Measurements from ENCODE around the gene PSMB9. TPM values are rescaled to one million over a fixed set of nuclear protein-coding genes. Genes with fewer than 3 reads are reported as not detected.

PSMB9 gene
- total RNA-seq, 2 experiments from 2014 or later, result 210 to 282 TPM

DNA sequence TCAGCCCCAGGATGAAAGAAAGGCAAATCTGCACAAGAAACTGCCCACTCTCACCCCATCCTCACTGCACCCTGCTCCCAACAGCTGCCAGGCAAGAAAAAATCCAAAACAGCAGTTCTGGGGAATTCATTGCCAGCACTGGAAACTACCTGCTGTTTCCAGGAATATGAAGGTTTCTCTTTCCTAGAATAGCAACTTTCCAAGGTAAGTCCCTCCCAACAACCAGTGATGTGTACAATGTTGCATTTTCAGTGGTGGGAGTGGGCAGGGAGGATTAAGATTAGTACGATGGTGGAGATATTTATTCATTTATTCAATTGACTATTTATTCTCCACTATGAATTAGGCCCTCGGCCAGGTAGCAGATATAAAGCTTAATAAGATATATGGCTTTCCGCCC is 27.0 kb upstream of the PSMB9 start:
- intact Hi-C loops (cut with DNase I, micrococcal nuclease), result no loop called here
- no peak for DNase-seq
- CTCF ChIA-PET, result interaction anchor here (0.6 to 4.7 kb wide), 9 partner anchors 12 to 742 kb away, joined by 3 to 42 read pairs (median 3); partner anchors contain the start of gene TAP2
- no peaks in the 10 kb centered on the region for H3K9me3 Mint-ChIP-seq (ENCODE audit: low read depth)
- POLR2A ChIA-PET, result interaction anchor here (0.6 kb wide), 1 partner anchor 10 kb away, joined by 3 read pairs; no protein-coding TSS in a partner anchor
- no peak overlapping the region for H3K4me3 Mint-ChIP-seq
- H3K36me3 Mint-ChIP-seq (ENCODE audit: low read depth), result peaks cover 43% of the 10 kb centered on the region
- peaks cover 31% of the 10 kb centered on the region for H3K4me1 Mint-ChIP-seq
- no peaks in the 10 kb centered on the region for H3K27me3 Mint-ChIP-seq
- no peak for ATAC-seq
- H3K27ac Mint-ChIP-seq, result peak overlapping the region; percentile 82

DNA sequence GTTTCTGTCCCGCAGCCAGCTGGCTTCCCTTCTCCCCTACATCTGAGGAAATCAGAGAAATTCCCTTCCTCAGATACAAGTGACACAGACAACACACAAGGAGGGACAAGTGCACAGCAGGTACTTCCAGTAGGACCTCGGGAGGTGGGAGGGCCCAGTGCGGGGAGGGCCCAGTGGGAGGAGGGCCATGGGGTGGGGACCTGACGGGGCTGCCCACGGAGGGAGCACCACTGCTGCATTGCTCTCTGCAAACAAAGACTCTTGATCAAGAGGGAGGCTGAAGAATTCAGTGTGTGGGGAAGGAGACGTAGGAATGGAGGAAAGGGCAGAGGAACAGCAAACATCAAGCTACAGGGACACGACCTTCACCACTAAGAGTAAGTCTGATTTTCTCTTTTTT is 24.5 kb upstream of the PSMB9 start:
- no peaks in the 10 kb centered on the region for H3K27me3 Mint-ChIP-seq
- ChIA-PET CTCF (interaction anchor here (2.1 to 4.7 kb wide), 2 partner anchors 39 to 155 kb away, joined by 7 to 42 read pairs; no protein-coding TSS in a partner anchor), POLR2A (no interaction called here)
- peaks cover 53% of the 10 kb centered on the region for H3K4me1 Mint-ChIP-seq
- H3K9me3 Mint-ChIP-seq (ENCODE audit: low read depth), result peaks cover 2% of the 10 kb centered on the region
- no peak for DNase-seq
- peaks cover 63% of the 10 kb centered on the region for H3K36me3 Mint-ChIP-seq (ENCODE audit: low read depth)
- intact Hi-C loops (cut with DNase I, micrococcal nuclease), result no loop called here
- H3K4me3 Mint-ChIP-seq, result no peak overlapping the region
- no peak for ATAC-seq
- H3K27ac Mint-ChIP-seq, result peak overlapping the region; percentile 57

DNA sequence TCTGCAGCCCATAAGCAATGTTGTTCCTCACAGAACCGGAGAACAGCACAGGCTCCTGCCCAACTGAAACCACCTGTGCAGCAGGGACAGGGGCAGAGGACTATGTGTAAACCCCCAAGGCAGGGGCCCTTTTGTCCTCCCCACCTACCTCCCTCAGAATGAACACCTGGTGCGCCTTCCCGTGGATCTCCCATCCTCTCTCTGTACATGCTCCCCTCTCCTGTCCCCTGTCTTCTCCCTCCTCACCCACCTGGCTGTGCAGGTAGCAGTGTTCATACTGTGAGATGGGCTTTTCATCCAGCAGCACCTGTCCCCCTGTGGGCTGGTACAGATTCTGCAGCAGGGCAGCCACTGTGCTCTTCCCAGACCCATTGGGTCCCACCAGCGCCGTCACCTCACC is 24.0 kb upstream of the PSMB9 start:
- POLR2A ChIA-PET, result no interaction called here
- peaks cover 69% of the 10 kb centered on the region for H3K36me3 Mint-ChIP-seq (ENCODE audit: low read depth)
- H3K4me3 Mint-ChIP-seq, result no peak overlapping the region
- H3K27me3 Mint-ChIP-seq, result no peaks in the 10 kb centered on the region
- ATAC-seq, result no peak
- H3K4me1 Mint-ChIP-seq, result peaks cover 58% of the 10 kb centered on the region
- H3K27ac Mint-ChIP-seq, result peak overlapping the region; percentile 55
- intact Hi-C loops (cut with DNase I, micrococcal nuclease), result no loop called here
- no peak for DNase-seq
- CTCF ChIA-PET, result interaction anchor here (1.2 to 4.7 kb wide), 2 partner anchors 27 to 39 kb away, joined by 3 to 42 read pairs; no protein-coding TSS in a partner anchor
- peaks cover 2% of the 10 kb centered on the region for H3K9me3 Mint-ChIP-seq (ENCODE audit: low read depth)

DNA sequence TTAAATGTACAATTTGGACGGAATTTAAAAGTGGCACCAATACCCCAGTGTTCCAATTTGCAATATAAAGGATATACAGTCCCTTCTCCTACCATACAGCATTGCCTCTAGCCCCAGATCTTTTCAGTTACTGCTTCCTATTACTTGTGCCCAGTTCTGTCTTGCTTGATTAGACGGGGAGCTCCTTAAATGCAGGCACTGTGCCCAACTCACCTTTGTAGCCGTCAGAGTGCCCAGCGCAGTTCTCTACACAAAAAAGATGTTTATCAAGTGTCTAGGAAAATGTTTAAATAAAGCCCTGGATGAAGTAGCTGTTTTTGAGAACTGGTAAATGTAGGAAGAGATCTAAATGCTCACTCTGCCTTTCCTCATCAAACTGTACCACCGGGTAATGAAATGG is 23.1 kb upstream of the PSMB9 start:
- H3K36me3 Mint-ChIP-seq (ENCODE audit: low read depth), result peaks cover 78% of the 10 kb centered on the region
- peak overlapping the region; percentile 28 for H3K27ac Mint-ChIP-seq
- DNase-seq (no peak), ATAC-seq (no peak)
- no peak overlapping the region for H3K4me3 Mint-ChIP-seq
- H3K27me3 Mint-ChIP-seq, result no peaks in the 10 kb centered on the region
- peaks cover 2% of the 10 kb centered on the region for H3K9me3 Mint-ChIP-seq (ENCODE audit: low read depth)
- intact Hi-C loops (cut with DNase I, micrococcal nuclease), result no loop called here
- ChIA-PET POLR2A (no interaction called here), CTCF (interaction anchor here (0.7 to 1.2 kb wide), 2 partner anchors 26 to 530 kb away, joined by 3 read pairs; no protein-coding TSS in a partner anchor)
- peaks cover 67% of the 10 kb centered on the region for H3K4me1 Mint-ChIP-seq

DNA sequence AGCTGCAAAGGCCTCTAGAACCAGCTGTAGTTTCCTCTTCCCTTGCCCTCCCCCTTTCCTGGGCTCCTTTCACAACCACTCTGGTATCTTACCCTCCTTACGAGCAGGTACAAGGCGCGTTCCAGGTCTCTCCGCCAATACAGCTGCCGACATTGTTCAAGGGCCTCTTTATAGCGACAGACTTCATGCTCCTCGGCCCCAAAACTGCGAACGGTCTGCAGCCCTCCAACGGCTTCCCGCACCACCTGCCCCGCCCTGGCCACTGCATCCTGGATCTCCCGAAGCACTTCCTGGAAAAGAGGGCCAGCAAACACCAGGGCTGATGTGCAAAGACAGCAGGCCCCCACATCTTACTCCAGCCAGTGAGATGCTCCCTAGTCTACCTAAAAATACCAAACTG is 21.5 kb upstream of the PSMB9 start:
- CTCF ChIA-PET, result interaction anchor here (0.7 to 4.5 kb wide), 2 partner anchors 36 to 121 kb away, joined by 7 to 34 read pairs; partner anchors contain the start of gene HLA-DMA
- Mint-ChIP-seq H3K4me3 (no peak overlapping the region), H3K9me3 (ENCODE audit: low read depth) (peaks cover 2% of the 10 kb centered on the region), H3K27ac (no peak overlapping the region), H3K4me1 (peaks cover 69% of the 10 kb centered on the region), H3K27me3 (no peaks in the 10 kb centered on the region), H3K36me3 (ENCODE audit: low read depth) (peaks cover 85% of the 10 kb centered on the region)
- ATAC-seq (no peak), DNase-seq (no peak)
- POLR2A ChIA-PET, result interaction anchor here (1.2 kb wide), 1 partner anchor 13 kb away, joined by 3 read pairs; no protein-coding TSS in a partner anchor
- intact Hi-C loops (cut with DNase I, micrococcal nuclease), result no loop called here

DNA sequence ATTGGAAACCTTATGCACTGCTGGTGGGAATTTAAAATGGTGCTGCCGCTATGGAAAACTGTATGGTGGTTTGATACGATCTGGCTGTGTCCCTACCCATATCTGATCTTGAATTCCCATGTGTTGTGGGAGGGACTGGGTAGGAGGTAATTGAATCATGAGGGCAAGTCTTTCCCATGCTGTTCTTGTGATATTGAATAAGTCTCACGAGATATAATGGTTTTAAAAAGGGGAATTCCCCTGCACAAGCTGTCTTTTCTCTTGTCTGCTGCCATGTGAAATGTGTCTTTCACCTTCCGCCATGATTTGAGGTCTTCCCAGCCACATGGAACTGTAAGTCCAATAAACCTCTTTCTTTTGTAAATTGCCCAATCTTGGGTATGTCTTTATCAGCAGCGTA is 20.3 kb upstream of the PSMB9 start:
- ATAC-seq, result no peak
- CTCF ChIA-PET, result interaction anchor here (0.6 to 4.5 kb wide), 2 partner anchors 35 to 1375 kb away, joined by 3 to 34 read pairs; no protein-coding TSS in a partner anchor
- H3K27me3 Mint-ChIP-seq, result no peaks in the 10 kb centered on the region
- POLR2A ChIA-PET, result interaction anchor here (0.5 kb wide), 1 partner anchor 16 kb away, joined by 3 read pairs; no protein-coding TSS in a partner anchor
- H3K4me3 Mint-ChIP-seq, result peak overlapping the region; percentile 24
- H3K27ac Mint-ChIP-seq, result peak overlapping the region; percentile 40
- H3K9me3 Mint-ChIP-seq (ENCODE audit: low read depth), result peaks cover 2% of the 10 kb centered on the region
- no peak for DNase-seq
- intact Hi-C loops (cut with DNase I, micrococcal nuclease), result no loop called here
- H3K4me1 Mint-ChIP-seq, result peaks cover 64% of the 10 kb centered on the region
- peaks cover 79% of the 10 kb centered on the region for H3K36me3 Mint-ChIP-seq (ENCODE audit: low read depth)

DNA sequence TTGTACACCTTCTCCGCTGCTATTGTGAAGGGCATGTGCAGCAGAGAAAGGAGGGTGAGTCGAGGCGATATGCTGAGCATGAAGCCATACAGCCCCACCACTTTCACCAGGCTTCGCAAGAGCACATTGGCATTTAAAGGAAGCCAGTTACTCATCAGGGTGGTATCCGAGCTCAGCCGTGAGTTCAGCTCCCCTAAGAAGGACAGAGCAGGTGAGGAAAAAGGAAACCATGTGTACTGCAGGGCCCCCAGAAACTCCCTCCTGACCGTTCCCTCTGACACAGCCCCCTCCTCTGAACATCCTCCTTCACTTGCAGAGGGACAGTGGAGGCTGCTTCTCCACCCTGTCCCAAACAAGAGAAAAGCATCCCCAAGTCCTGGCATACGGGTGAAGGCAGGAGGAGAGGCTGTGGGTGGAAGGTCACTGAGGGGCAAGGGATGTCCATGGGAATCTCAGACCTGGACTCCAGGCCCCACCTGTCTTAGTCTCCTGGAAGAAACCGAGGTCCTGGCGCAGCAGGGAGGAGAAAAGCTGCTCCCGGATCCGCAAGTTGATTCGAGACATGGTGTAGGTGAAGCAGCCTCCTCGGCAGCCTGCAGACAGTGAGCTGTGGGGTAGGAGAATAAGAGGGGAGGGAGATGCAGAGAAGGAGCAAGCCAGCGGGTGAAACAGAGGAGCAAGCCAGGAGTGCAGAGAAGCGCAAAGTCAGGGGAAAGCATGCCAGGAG is 18.7 kb upstream of the PSMB9 start:
- intact Hi-C loops (cut with DNase I, micrococcal nuclease), result loop anchor here in 1 of 2 experiments (5.0 kb wide), 1 partner anchor 708 kb away; the partner anchor contains the start of gene ATF6B
- Mint-ChIP-seq H3K4me1 (peaks cover 74% of the 10 kb centered on the region), H3K4me3 (peak overlapping the region; percentile 89), H3K36me3 (ENCODE audit: low read depth) (peaks cover 77% of the 10 kb centered on the region), H3K27me3 (no peaks in the 10 kb centered on the region), H3K27ac (peak overlapping the region; percentile 67), H3K9me3 (ENCODE audit: low read depth) (peaks cover 2% of the 10 kb centered on the region)
- no peak for DNase-seq
- no peak for ATAC-seq
- POLR2A ChIA-PET, result interaction anchor here (0.7 kb wide), 1 partner anchor 19 kb away, joined by 3 read pairs; the partner anchor contains the start of gene PSMB9
- CTCF ChIA-PET, result interaction anchor here (0.7 to 4.5 kb wide), 4 partner anchors 18 to 35 kb away, joined by 3 to 34 read pairs (median 3); partner anchors contain the start of gene TAP1

DNA sequence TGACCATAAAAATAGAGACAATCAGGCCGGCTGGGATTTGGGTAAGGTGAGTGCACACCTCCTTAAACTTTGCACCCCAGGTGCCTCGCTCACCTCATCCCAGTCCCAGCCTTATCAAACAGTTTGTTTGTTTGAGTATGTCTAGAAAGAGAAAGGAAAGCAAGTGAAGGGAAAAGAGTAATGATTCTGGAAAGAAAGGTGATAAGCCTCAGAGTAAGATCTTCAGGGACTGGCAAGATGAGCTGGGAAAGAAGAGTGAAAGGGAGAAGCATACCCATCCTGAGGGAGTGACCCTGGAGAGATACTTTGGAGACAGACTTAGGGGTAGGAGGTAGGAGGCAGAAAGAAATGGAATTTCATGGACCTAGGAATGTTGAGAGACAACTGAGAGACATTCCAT is 17.1 kb upstream of the PSMB9 start:
- ChIA-PET CTCF (interaction anchor here (1.0 to 10.8 kb wide), 4 partner anchors 9 to 148 kb away, joined by 3 to 253 read pairs (median 130); partner anchors contain the start of genes PSMB9 and TAP1), POLR2A (interaction anchor here (0.6 to 4.4 kb wide), 3 partner anchors 10 to 136 kb away, joined by 3 to 57 read pairs (median 40); partner anchors contain the start of genes PSMB9 and TAP1)
- intact Hi-C loops (cut with DNase I, micrococcal nuclease), result loop anchor here in 1 of 2 experiments (5.0 kb wide), 1 partner anchor 710 kb away; the partner anchor contains the start of gene ATF6B
- Mint-ChIP-seq H3K36me3 (ENCODE audit: low read depth) (peaks cover 79% of the 10 kb centered on the region), H3K4me1 (peaks cover 86% of the 10 kb centered on the region), H3K27ac (peak overlapping the region; percentile 94), H3K4me3 (peak overlapping the region; percentile 89), H3K9me3 (ENCODE audit: low read depth) (peaks cover 2% of the 10 kb centered on the region), H3K27me3 (no peaks in the 10 kb centered on the region)
- DNase-seq (no peak), ATAC-seq (no peak)

DNA sequence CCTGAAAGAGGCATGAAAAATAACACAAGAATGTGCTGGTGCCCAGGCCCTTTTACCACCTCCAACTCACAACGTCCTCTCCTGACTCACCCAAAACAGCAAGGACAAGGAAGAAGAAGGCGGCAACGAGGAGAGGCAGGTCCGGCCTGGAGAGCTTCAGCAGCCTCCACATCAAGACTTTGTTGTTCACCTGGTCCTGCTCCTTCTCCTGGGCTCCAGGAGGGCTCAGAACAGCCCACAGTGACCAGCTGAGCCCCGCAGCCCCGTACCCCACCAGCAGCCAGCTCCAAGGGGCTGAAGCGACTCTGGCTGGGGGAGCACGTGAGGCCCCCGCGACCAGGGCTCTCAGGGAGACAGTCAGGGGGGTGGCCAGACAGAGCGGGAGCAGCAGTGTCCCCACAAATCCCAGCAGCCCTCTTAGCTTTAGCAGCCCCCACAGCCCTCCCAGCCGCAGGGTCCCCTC is 16.3 kb upstream of the PSMB9 start:
- Mint-ChIP-seq H3K27ac (peak overlapping the region; percentile 94), H3K27me3 (no peaks in the 10 kb centered on the region), H3K4me3 (peak overlapping the region; percentile 89), H3K36me3 (ENCODE audit: low read depth) (peaks cover 84% of the 10 kb centered on the region), H3K9me3 (ENCODE audit: low read depth) (peaks cover 2% of the 10 kb centered on the region), H3K4me1 (peaks cover 86% of the 10 kb centered on the region)
- ChIA-PET POLR2A (interaction anchor here (0.9 to 4.4 kb wide), 7 partner anchors 12 to 135 kb away, joined by 3 to 57 read pairs (median 11); partner anchors contain the start of genes BRD2, PSMB9 and TAP1), CTCF (interaction anchor here (0.7 to 10.8 kb wide), 15 partner anchors 10 to 146 kb away, joined by 3 to 253 read pairs (median 13); partner anchors contain the start of genes BRD2, HLA-DMA, PSMB9 and TAP1)
- intact Hi-C loops (cut with DNase I, micrococcal nuclease), result loop anchor here (1.0 to 5.0 kb wide), 7 partner anchors 17 to 710 kb away; partner anchors contain the start of genes PSMB9 (in 2 of the 2), ATF6B (in 1 of the 2) and BRD2 (in 1 of the 2)
- ATAC-seq (no peak), DNase-seq (no peak)

DNA sequence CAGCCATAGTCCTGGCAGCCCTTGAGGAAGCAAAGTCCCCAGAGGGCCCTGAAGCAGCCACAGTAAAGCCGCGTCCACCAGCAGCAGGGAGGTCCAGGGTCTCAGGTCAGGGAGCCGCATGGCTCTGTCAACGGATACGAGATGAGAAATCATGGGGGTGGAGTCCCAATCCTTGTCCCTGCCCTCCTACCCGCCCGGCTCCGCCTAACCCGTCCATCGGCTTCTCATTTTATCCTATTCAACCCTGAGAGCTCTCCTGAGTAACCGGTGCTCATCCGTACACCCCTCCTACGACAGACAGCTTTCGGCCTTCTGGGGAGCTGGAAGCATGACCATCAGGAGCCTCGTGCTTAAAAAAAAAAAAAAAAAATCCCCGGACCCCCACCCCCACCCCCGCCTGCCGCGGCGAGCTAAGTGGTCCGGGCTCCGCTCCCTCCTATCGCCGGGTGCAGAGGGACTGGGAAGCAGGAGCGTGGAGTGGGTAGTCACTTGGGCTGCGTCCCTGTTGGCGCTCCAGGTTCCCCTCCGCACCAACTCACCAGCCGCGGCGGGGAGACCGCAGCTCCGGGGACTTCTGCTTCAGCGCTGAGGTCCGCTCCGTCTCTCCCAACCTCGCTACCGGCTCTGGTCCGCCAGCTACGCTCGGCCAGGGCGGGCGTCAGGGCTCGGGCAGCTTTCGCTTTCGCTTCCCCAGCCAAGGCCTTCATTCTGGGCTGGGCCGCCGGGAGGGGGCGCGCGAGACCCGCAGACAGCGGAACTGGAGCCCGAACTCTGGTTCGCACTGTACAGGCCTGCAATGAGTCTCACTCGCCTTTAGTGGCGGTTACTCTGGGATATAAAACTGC is 15.7 kb upstream of the PSMB9 start, which contains the start of gene TAP2:
TSS of gene TAP2 (minus strand) at position 626 of the 845 bp plus-strand sequence. CDS start at position 120, 506 bp downstream.
- ChIA-PET CTCF (interaction anchor here (0.6 to 10.8 kb wide), 26 partner anchors 9 to 146 kb away, joined by 3 to 253 read pairs (median 7); partner anchors contain the start of genes BRD2, HLA-DMA, HLA-DMB and PSMB9), POLR2A (interaction anchor here (0.6 to 4.4 kb wide), 10 partner anchors 9 to 146 kb away, joined by 3 to 57 read pairs (median 6); partner anchors contain the start of genes BRD2, PSMB9 and TAP1)
- peaks cover 79% of the 10 kb centered on the region for H3K4me1 Mint-ChIP-seq
- H3K4me3 Mint-ChIP-seq, result peak within 1 kb of the TSS; percentile 95
- DNase-seq (peak; percentile 99), ATAC-seq (peak; percentile 82)
- H3K27ac Mint-ChIP-seq, result peak within 1 kb of the TSS; percentile 94
- H3K27me3 Mint-ChIP-seq, result no peaks in the 10 kb centered on the region
- H3K36me3 Mint-ChIP-seq (ENCODE audit: low read depth), result peaks cover 84% of the 10 kb centered on the region
- intact Hi-C loops (cut with DNase I, micrococcal nuclease), result loop anchor here (1.0 to 5.0 kb wide), 7 partner anchors 16 to 711 kb away; partner anchors contain the start of genes PSMB9 (in 2 of the 2), ATF6B (in 1 of the 2) and BRD2 (in 1 of the 2)
- H3K9me3 Mint-ChIP-seq (ENCODE audit: low read depth), result peaks cover 2% of the 10 kb centered on the region
